GM12864 (cell line): ENCODE results near the gene MALSU1.

Source experiments
- DNase-seq: peaks from one replicate; pipeline ENCODE4 v3.0.0-alpha.2; 2011; ENCODE audit warnings: low read depth
- H3K4me3 ChIP-seq: 2 replicates; pipeline ENCODE4 v1.5.1; 2011; ENCODE audit warnings: mild to moderate bottlenecking, low read depth, low read length, control low read depth
- CTCF ChIP-seq: IDR thresholded peaks from 2 replicates; pipeline ENCODE4 v1.5.1; 2011; ENCODE audit warnings: low read depth, mild to moderate bottlenecking, moderate library complexity, low read length, control low read depth, inconsistent platforms; ENCODE audit errors: missing control alignments

MALSU1 gene

GRCh38 chr7:23335136-23335535, 36.0 kb downstream of the MALSU1 start:
- no peak for DNase-seq

GRCh38 chr7:23335621-23336020, 36.5 kb downstream of the MALSU1 start:
- H3K4me3 ChIP-seq = no peak overlapping the region
- DNase-seq = no peak
- no peak for TF ChIP-seq CTCF

More at GRCh38 chr7:23335136-23335535, 36.0 kb downstream of the MALSU1 start:
- H3K4me3 ChIP-seq = no peak overlapping the region
- no peak for TF ChIP-seq CTCF

- no peak overlapping the region for H3K4me3 ChIP-seq
- TF ChIP-seq CTCF = no peak
- no peak for DNase-seq
Measured at GRCh38 chr7:23336086-23336485, 36.9 kb downstream of the MALSU1 start.

- TF ChIP-seq CTCF = no peak
- DNase-seq = no peak
- no peak overlapping the region for H3K4me3 ChIP-seq
Measured at GRCh38 chr7:23336799-23337283, 37.7 kb downstream of the MALSU1 start.

- H3K4me3 ChIP-seq = no peak overlapping the region
- no peak for DNase-seq
- TF ChIP-seq CTCF = no peak
Measured at GRCh38 chr7:23337374-23337773, 38.2 kb downstream of the MALSU1 start.

GRCh38 chr7:23338439-23338838, 39.3 kb downstream of the MALSU1 start:
- no peak for TF ChIP-seq CTCF
- DNase-seq = no peak
- no peak overlapping the region for H3K4me3 ChIP-seq

- TF ChIP-seq CTCF = no peak
- no peak for DNase-seq
- no peak overlapping the region for H3K4me3 ChIP-seq
Measured at GRCh38 chr7:23338863-23339262, 39.7 kb downstream of the MALSU1 start.
